SK-N-SH (cell line): ENCODE measurements around the gene NSUN2. TPM values are rescaled to one million over a fixed set of nuclear protein-coding genes. Genes with fewer than 3 reads are reported as not detected.

Source experiments
- CTCF ChIA-PET: fragments of 300-600, 350-600 bp; formaldehyde crosslinking; extraction: SDS; loops from one replicate; lab custom pipeline; 2021; lab: Yijun Ruan, JAX
- POLR2A ChIA-PET: fragments of 350-600 bp; sonication (Branson Sonifier 250); formaldehyde crosslinking; extraction: SDS; loops from one replicate; lab custom pipeline; 2020; ENCODE audit warnings: antibody characterized with exemption, inconsistent platforms; lab: Yijun Ruan, JAX
- DNase-seq: peaks from one replicate; pipeline ENCODE4 v3.0.0; 2012
- H2AFZ ChIP-seq: fragments of 200-600 bp; sonication (generic); 2 replicates; pipeline ENCODE4 v1.8.1; 2016; ENCODE audit warnings: antibody characterized with exemption, mild to moderate bottlenecking, low read depth
- H3F3A ChIP-seq: fragments of 200-600 bp; sonication (generic); replicated peaks from 2 replicates; pipeline ENCODE3; 2016; ENCODE audit warnings: antibody characterized with exemption, mild to moderate bottlenecking; ENCODE audit not compliant: insufficient read depth
- H3K27ac ChIP-seq, 2 experiments: fragments of 200-500 bp in 1 of 2; fragments of 200-600 bp in 1 of 2; sonication (Bioruptor generic) in 1 of 2; sonication (generic), shearing (Covaris generic) in 1 of 2; 2 replicates each; pipeline versions ENCODE4 v1.5.1 to v1.6.1; 2014 to 2016; ENCODE audit warnings: low read depth in 2 of 2, inconsistent platforms in 1 of 2, low read length in 1 of 2, mild to moderate bottlenecking in 1 of 2, mixed read lengths in 1 of 2
- H3K27me3 ChIP-seq: fragments of 200-600 bp; sonication (generic), shearing (Covaris generic); 2 replicates; pipeline ENCODE4 v1.6.1; 2016; ENCODE audit warnings: mixed run types; ENCODE audit not compliant: insufficient read depth
- H3K36me3 ChIP-seq, 2 experiments: fragments of 200-500 bp in 1 of 2; fragments of 200-600 bp in 1 of 2; sonication (Bioruptor generic) in 1 of 2; sonication (generic) in 1 of 2; replicated peaks in 1 of 2; 2 replicates each; pipeline versions ENCODE3 to v1.5.1; 2014 to 2016; ENCODE audit warnings: low read length in 1 of 2, mild to moderate bottlenecking in 1 of 2; ENCODE audit not compliant: insufficient read depth in 2 of 2, control insufficient read depth in 1 of 2
- H3K4me1 ChIP-seq, 2 experiments: fragments of 200-500 bp in 1 of 2; fragments of 200-600 bp in 1 of 2; sonication (Bioruptor generic) in 1 of 2; sonication (generic), shearing (Covaris generic) in 1 of 2; 2 replicates each; pipeline versions ENCODE4 v1.5.1 to v1.6.1; 2014 to 2016; ENCODE audit warnings: low read depth in 1 of 2, low read length in 1 of 2, mixed run types in 1 of 2; ENCODE audit not compliant: insufficient read depth in 2 of 2, control insufficient read depth in 1 of 2
- H3K4me2 ChIP-seq: fragments of 200-600 bp; sonication (generic), shearing (Covaris generic); 2 replicates; pipeline ENCODE4 v1.6.1; 2017; ENCODE audit warnings: mixed run types
- H3K4me3 ChIP-seq, 2 experiments: fragments of 200-500 bp in 1 of 2; fragments of 200-600 bp in 1 of 2; sonication (Bioruptor generic) in 1 of 2; sonication (generic), shearing (Covaris generic) in 1 of 2; 2 replicates each; pipeline versions ENCODE4 v1.5.1 to v1.8.1; 2014 to 2016; ENCODE audit warnings: low read depth in 2 of 2, inconsistent platforms in 1 of 2, low read length in 1 of 2, mild to moderate bottlenecking in 1 of 2, mixed read lengths in 1 of 2, moderate library complexity in 1 of 2
- H3K79me2 ChIP-seq: fragments of 200-600 bp; sonication (generic); 2 replicates; pipeline ENCODE4 v1.8.1; 2017; ENCODE audit warnings: mild to moderate bottlenecking; ENCODE audit not compliant: insufficient read depth
- H3K9ac ChIP-seq: fragments of 200-600 bp; sonication (generic); 2 replicates; pipeline ENCODE4 v1.6.1; 2017; ENCODE audit warnings: mixed run types
- H3K9me2 ChIP-seq: fragments of 200-600 bp; sonication (generic); 2 replicates; pipeline ENCODE4 v1.6.1; 2017; ENCODE audit warnings: mixed run types
- H3K9me3 ChIP-seq: fragments of 200-600 bp; sonication (generic); 2 replicates; pipeline ENCODE4 v1.6.1; 2017; ENCODE audit warnings: mixed run types, mild to moderate bottlenecking, moderate library complexity
- H4K20me1 ChIP-seq: fragments of 200-600 bp; sonication (generic); 2 replicates; pipeline ENCODE4 v1.6.1; 2017; ENCODE audit warnings: mild to moderate bottlenecking, mixed run types; ENCODE audit not compliant: insufficient read depth
- CHD2 ChIP-seq: fragments of 150-350 bp; IDR thresholded peaks from 2 replicates; pipeline ENCODE4 v1.6.1; 2018; ENCODE audit warnings: low read length; ENCODE audit not compliant: partially characterized antibody
- CTCF ChIP-seq: fragments of 200-600 bp; sonication (generic); IDR thresholded peaks from 2 replicates; pipeline ENCODE4 v1.6.1; 2017; ENCODE audit warnings: antibody characterized with exemption, mild to moderate bottlenecking, moderate library complexity
- EP300 ChIP-seq, 2 experiments: IDR thresholded peaks; 2 replicates each; pipeline versions ENCODE4 v1.4.0 to v1.6.1; 2012; ENCODE audit warnings: borderline replicate concordance in 1 of 2, low read depth in 1 of 2, low read length in 1 of 2
- FOSL2 ChIP-seq: IDR thresholded peaks from 2 replicates; pipeline ENCODE4 v1.4.0; 2012; ENCODE audit warnings: low read depth, mild to moderate bottlenecking, moderate library complexity, borderline replicate concordance
- FOXM1 ChIP-seq: IDR thresholded peaks from 2 replicates; pipeline ENCODE4 v1.4.0; 2012; ENCODE audit warnings: low read depth, mild to moderate bottlenecking
- JUND ChIP-seq: IDR thresholded peaks from 2 replicates; pipeline ENCODE4 v1.4.0; 2012
- MEF2A ChIP-seq: IDR thresholded peaks from 2 replicates; pipeline ENCODE4 v1.4.0; 2012; ENCODE audit warnings: low read depth, borderline replicate concordance
- NRF1 ChIP-seq: IDR thresholded peaks from 2 replicates; pipeline ENCODE4 v1.6.1; 2012; ENCODE audit warnings: low read depth, mild to moderate bottlenecking, low read length
- POLR2AphosphoS5 ChIP-seq: IDR thresholded peaks from 2 replicates; pipeline ENCODE4 v1.6.1; 2012; ENCODE audit warnings: low read depth, low read length
- RAD21 ChIP-seq: IDR thresholded peaks from 2 replicates; pipeline ENCODE4 v1.6.1; 2012; ENCODE audit warnings: mild to moderate bottlenecking, low read length
- REST ChIP-seq: IDR thresholded peaks from 2 replicates; pipeline ENCODE4 v1.6.1; 2012; ENCODE audit warnings: mild to moderate bottlenecking, low read depth, low read length, moderate library complexity
- RXRA ChIP-seq: IDR thresholded peaks from 2 replicates; pipeline ENCODE4 v1.4.0; 2012; ENCODE audit warnings: low read depth, mild to moderate bottlenecking, borderline replicate concordance
- TAF1 ChIP-seq: IDR thresholded peaks from 2 replicates; pipeline ENCODE4 v1.6.1; 2012; ENCODE audit warnings: low read depth, mild to moderate bottlenecking, low read length, moderate library complexity, borderline replicate concordance
- TCF12 ChIP-seq: IDR thresholded peaks from 2 replicates; pipeline ENCODE4 v1.4.0; 2012
- TEAD4 ChIP-seq: IDR thresholded peaks from 2 replicates; pipeline ENCODE4 v1.4.0; 2012; ENCODE audit warnings: mild to moderate bottlenecking, borderline replicate concordance; ENCODE audit not compliant: insufficient read depth
- YY1 ChIP-seq: IDR thresholded peaks from 2 replicates; pipeline ENCODE4 v1.4.0; 2012; ENCODE audit warnings: low read depth, mild to moderate bottlenecking
- WGBS: methylation state at CpG from one replicate; pipeline ENCODE4 v1.1.6; 2017; ENCODE audit warnings: low lambda C conversion rate; 5-methylcytosine and 5-hydroxymethylcytosine counted together
- polyA plus RNA-seq, 3 experiments: library from polyadenylated mRNA; depleted of rRNA; stranded (reverse); fragments of >200 nt; gene quantifications; 2 replicates each; pipeline ENCODE4 v1.2.3, GENCODE V29; 2012

The NSUN2 gene
- polyA plus RNA-seq, 1 of the 3 experiments (the other 2 are of a cell fraction) = 78.9 TPM

- no peak for TF ChIP-seq YY1
- no peak for TF ChIP-seq FOXM1
- TF ChIP-seq NRF1 = no peak
- TF ChIP-seq EP300 (IDR thresholded peaks at IDR 0.05; ENCODE audit: borderline replicate concordance in 1 of 2, low read depth in 1 of 2, low read length in 1 of 2) = no peak
Observed at GRCh38 chr5:6581090-6581489, 51.8 kb downstream of the NSUN2 start (continued).

DNA sequence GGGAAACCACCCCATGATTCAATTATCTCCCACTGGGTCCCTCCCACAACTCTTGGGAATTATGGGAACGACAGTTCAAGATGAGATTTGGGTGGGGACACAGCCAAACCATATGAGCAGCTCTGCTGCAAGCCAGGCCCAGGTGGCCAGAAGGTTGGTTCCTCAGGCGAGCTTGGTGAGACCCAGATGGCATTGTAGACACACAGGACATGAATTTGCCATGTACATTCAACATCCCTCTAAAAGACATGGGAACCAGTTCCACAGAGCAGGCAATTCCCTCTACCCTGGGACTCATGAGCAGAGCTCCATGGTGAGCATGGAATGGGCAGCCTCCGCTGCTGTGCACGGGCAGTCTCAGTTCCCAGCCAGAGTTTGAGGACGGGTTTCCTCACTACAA lies 53.3 kb downstream of the NSUN2 start:
- 53% methylated on average over 4 of the region's 5 CpGs for WGBS

GRCh38 chr5:6578676-6579343 lies 54.0 kb downstream of the NSUN2 start:
- Histone ChIP-seq H2AFZ (no peak overlapping the region), H3K9ac (no peak overlapping the region), H4K20me1 (no peaks in the 10 kb centered on the region), H3K4me2 (no peak overlapping the region), H3K27ac (no peak overlapping the region), H3K9me3 (no peaks in the 10 kb centered on the region), H3F3A (no peaks in the 10 kb centered on the region), H3K4me1 (peaks cover 9 to 12% of the 10 kb centered on the region in 2 experiments; a peak in 1 of 4 replicates), H3K36me3 (no peaks in the 10 kb centered on the region), H3K79me2 (no peaks in the 10 kb centered on the region), H3K27me3 (no peaks in the 10 kb centered on the region), H3K9me2 (no peaks in the 10 kb centered on the region), H3K4me3 (no peak overlapping the region)
- ChIA-PET POLR2A (no interaction called here), CTCF (interaction anchor here (1.5 to 2.5 kb wide), 3 partner anchors 376 to 1091 kb away, joined by 4 to 10 read pairs (median 4); no protein-coding TSS in a partner anchor)
- TF ChIP-seq NRF1 (no peak), REST (no peak), FOSL2 (no peak), RAD21 (no peak), JUND (no peak)
- DNase-seq = no peak
- 56% methylated on average over 12 of the region's 14 CpGs for WGBS

More for the DNA sequence above, 53.3 kb downstream of the NSUN2 start:
- Histone ChIP-seq H3K79me2 (no peaks in the 10 kb centered on the region), H3K4me2 (no peak overlapping the region), H3K36me3 (no peaks in the 10 kb centered on the region), H4K20me1 (no peaks in the 10 kb centered on the region), H3K27me3 (no peaks in the 10 kb centered on the region), H3K9me3 (no peaks in the 10 kb centered on the region)
- DNase-seq = no peak
- no peak for TF ChIP-seq FOXM1
- TF ChIP-seq YY1 = no peak
- no peak for TF ChIP-seq RXRA
- TF ChIP-seq MEF2A = no peak
- TF ChIP-seq TCF12 = no peak
- no peak for TF ChIP-seq TEAD4
- TF ChIP-seq POLR2AphosphoS5 = no peak
- TF ChIP-seq TAF1 = no peak
- no peak for TF ChIP-seq CHD2
- TF ChIP-seq RAD21 = no peak
- no peak for TF ChIP-seq CTCF
- TF ChIP-seq JUND = no peak
- TF ChIP-seq, all 33 proteins: peak for 0
- Histone ChIP-seq H3K4me1 (peaks cover 9 to 17% of the 10 kb centered on the region in 2 experiments; a peak in 1 of 4 replicates), H3K27ac (no peak overlapping the region), H3K9me2 (no peaks in the 10 kb centered on the region), H3F3A (no peaks in the 10 kb centered on the region), H2AFZ (no peak overlapping the region), H3K4me3 (no peak overlapping the region), H3K9ac (no peak overlapping the region)
- CTCF ChIA-PET = interaction anchor here (1.1 kb wide), 1 partner anchor 1137 kb away, joined by 3 read pairs; no protein-coding TSS in a partner anchor
- POLR2A ChIA-PET = no interaction called here
